ENCODE data around the gene AP1G2.
A peak's percentile ranks its signal among the peaks of the same experiment; 100 is the strongest.

AP1G2 gene

DNA sequence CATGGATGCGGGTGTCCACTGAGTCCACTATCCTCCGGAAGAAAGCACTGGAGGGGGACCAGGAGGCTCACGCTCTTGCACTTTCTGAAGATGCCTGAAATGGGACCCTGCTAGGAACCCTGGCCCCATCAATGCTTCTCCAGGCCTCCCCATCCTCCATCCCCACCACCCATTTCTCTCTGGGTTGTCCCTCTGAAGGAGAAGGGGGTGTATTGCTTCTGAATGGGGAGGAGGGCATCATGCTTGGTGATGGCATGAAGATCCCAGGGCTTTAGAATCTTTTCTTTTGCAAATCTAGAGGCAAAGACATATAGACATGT lies 11.7 kb upstream of the AP1G2 start:
- Histone ChIP-seq H3K36me3 (ENCODE audit: control insufficient read depth, insufficient read depth, low read length) (no peaks in the 10 kb centered on the region), H3K9me3 (ENCODE audit: control insufficient read depth, low read length) (no peaks in the 10 kb centered on the region), H3K27ac (peak overlapping the region; percentile 50), H3K27me3 (ENCODE audit: control insufficient read depth, insufficient read depth, low read length) (peaks cover 3% of the 10 kb centered on the region), H2AFZ (peak overlapping the region; percentile 65), H3K79me2 (no peaks in the 10 kb centered on the region), H3K9ac (no peak overlapping the region), H3K4me1 (peaks cover 4% of the 10 kb centered on the region), H3K4me2 (ENCODE audit: low read length) (no peak overlapping the region), H3K4me3 (ENCODE audit: low read depth, low read length) (no peak overlapping the region)
- TF ChIP-seq, protein P1, sequence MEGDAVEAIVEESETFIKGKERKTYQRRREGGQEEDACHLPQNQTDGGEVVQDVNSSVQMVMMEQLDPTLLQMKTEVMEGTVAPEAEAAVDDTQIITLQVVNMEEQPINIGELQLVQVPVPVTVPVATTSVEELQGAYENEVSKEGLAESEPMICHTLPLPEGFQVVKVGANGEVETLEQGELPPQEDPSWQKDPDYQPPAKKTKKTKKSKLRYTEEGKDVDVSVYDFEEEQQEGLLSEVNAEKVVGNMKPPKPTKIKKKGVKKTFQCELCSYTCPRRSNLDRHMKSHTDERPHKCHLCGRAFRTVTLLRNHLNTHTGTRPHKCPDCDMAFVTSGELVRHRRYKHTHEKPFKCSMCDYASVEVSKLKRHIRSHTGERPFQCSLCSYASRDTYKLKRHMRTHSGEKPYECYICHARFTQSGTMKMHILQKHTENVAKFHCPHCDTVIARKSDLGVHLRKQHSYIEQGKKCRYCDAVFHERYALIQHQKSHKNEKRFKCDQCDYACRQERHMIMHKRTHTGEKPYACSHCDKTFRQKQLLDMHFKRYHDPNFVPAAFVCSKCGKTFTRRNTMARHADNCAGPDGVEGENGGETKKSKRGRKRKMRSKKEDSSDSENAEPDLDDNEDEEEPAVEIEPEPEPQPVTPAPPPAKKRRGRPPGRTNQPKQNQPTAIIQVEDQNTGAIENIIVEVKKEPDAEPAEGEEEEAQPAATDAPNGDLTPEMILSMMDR (IDR thresholded peaks at IDR 0.05): no peak

DNA sequence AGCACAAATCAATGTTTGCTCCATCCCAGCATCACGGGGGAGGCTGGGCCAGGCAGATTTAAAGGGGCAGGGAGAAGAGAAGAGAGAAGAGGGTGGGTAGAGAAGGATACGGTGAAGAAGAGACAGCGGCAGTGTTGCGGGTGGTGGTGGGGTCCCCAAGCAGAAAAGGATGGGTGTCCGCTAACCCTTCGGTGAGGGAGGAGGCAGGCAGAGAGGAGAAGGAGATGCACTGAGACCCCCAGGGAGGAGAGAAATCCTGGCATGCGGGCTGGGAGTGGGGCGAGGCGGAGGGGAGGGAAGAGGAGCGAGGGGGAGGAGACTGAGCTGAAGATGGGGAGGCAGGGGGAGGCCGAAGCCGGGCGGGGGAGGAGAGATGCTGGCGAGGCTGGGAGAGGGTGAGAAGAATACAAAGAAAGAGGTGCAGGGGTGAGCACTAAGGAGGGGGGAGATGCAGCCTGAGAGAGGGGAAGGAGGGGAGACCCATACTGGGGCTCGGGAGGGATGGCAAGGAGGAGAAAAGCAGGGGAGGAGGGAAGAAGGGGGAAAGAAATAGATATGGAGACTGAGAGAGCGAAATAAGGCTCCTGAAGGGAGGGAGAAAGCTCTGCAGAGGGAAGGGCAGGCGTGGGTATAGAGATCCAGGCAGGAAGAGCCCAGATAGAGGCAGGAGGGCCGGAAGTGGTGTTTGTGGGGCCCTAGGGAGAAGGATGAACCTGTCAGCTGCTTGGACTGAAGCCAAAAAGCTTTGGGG lies 11.1 kb upstream of the AP1G2 start, which contains the start of gene JPH4:
JPH4 (minus strand) TSS at position 231 of the 751 bp plus-strand sequence. CDS start 1,337 bp downstream, outside the sequence.
- Histone ChIP-seq H3K27me3 (ENCODE audit: control insufficient read depth, insufficient read depth, low read length) (peaks cover 3% of the 10 kb centered on the region), H3K4me2 (ENCODE audit: low read length) (no peak within 1 kb of the TSS), H3K4me1 (peaks cover 4% of the 10 kb centered on the region), H3K79me2 (no peaks in the 10 kb centered on the region), H3K9ac (no peak within 1 kb of the TSS), H2AFZ (peak within 1 kb of the TSS; percentile 65), H3K27ac (peak within 1 kb of the TSS; percentile 50), H3K36me3 (ENCODE audit: control insufficient read depth, insufficient read depth, low read length) (no peaks in the 10 kb centered on the region), H3K4me3 (ENCODE audit: low read depth, low read length) (no peak within 1 kb of the TSS), H3K9me3 (ENCODE audit: control insufficient read depth, low read length) (no peaks in the 10 kb centered on the region)
- TF ChIP-seq, protein P1 (IDR thresholded peaks at IDR 0.05): no peak

DNA sequence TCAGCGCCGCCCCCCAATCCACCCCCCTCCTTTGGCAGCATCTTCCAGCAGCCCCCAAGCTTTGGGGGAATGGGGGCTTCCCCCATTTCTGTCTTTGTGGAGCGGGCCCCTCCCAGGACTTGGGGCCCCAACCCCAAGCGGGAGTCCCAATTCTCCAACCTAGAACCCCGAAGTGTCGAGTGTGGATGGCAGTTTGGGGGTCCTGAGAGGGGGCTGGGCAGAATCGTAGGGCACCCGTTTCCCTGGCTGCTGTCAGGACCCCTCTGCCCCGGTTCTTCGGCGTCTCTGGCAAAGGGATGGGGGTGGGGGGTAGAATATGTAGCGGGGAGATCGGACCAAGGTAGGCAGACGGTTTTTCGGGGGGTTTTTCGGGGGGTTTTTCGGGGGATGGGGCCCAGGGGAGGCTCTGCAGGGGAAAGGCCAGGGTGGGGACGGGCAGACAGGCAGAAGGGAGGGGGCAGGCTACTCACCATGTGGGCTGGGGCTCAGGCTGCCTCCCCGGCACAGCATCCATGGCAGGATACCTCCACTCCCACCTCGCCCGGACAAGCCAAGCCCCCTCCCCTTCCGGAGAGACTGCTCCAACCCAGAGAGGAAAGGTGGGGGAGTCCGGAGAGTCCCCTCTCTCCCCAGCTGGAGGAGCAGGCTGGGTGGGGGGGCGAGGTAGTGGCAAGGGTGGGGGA lies 10.3 kb upstream of the AP1G2 start:
- Histone ChIP-seq H3K4me1 (peaks cover 4% of the 10 kb centered on the region), H3K4me3 (ENCODE audit: low read depth, low read length) (no peak overlapping the region), H3K36me3 (ENCODE audit: control insufficient read depth, insufficient read depth, low read length) (no peaks in the 10 kb centered on the region), H3K4me2 (ENCODE audit: low read length) (no peak overlapping the region), H3K27me3 (ENCODE audit: control insufficient read depth, insufficient read depth, low read length) (peaks cover 3% of the 10 kb centered on the region), H3K79me2 (no peaks in the 10 kb centered on the region), H2AFZ (no peak overlapping the region), H3K9ac (no peak overlapping the region), H3K27ac (no peak overlapping the region), H3K9me3 (ENCODE audit: control insufficient read depth, low read length) (no peaks in the 10 kb centered on the region)
- TF ChIP-seq, protein P1 (IDR thresholded peaks at IDR 0.05): no peak

DNA sequence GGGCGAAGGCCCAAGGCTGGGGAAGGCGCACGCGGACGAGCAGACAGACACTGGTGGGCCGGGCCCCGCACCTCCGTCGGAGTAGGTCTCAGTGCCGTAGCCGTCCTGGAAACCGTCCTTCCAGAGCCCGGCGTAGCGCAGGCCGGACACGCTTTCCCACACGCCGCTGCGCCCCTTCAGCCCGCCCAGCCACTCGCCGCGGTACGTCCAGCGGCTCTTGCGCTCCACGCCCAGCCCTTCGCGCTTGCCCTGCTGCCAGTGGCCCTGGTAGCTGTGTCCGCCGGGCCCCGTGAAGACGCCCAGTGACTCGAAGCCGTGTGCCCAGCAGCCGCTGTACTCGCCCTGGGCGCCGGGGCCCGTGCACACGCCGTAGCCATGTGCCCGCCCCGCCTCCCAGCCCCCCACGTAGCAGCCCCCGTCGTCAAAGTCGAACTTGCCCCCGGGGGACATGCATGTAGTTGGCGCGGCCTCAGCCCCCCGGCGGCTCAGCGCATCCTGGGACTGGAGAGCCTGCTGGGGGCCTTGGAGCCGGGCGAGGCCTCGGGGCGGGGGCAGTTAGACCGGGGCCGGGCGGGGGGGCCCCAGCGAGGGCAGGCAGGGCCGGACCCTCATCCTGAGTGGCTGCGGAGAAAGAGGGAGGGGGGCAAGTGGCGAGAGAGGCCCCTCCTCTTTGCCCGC lies 9.6 kb upstream of the AP1G2 start:
- TF ChIP-seq, protein P1 (IDR thresholded peaks at IDR 0.05): no peak
- Histone ChIP-seq H3K36me3 (ENCODE audit: control insufficient read depth, insufficient read depth, low read length) (no peaks in the 10 kb centered on the region), H3K27me3 (ENCODE audit: control insufficient read depth, insufficient read depth, low read length) (peaks cover 3% of the 10 kb centered on the region), H3K79me2 (no peaks in the 10 kb centered on the region), H3K4me1 (peaks cover 4% of the 10 kb centered on the region), H3K27ac (no peak overlapping the region), H3K9ac (no peak overlapping the region), H3K9me3 (ENCODE audit: control insufficient read depth, low read length) (no peaks in the 10 kb centered on the region), H3K4me3 (ENCODE audit: low read depth, low read length) (no peak overlapping the region), H2AFZ (peak overlapping the region; percentile 78), H3K4me2 (ENCODE audit: low read length) (no peak overlapping the region)
